Cardiac muscle cell (in vitro differentiated cells and primary cell): ENCODE data around the gene RAD51D. TPM values are rescaled to one million over a fixed set of nuclear protein-coding genes. Genes with fewer than 3 reads are reported as not detected.
"Not testable (repeated sequence)": the region's sequence is repeated elsewhere in the genome, so short reads cannot be mapped to it uniquely, and the experiment has no call there.

ENCODE experiments used
- DNase-seq, 2 donors: peaks; one replicate each; pipeline versions ENCODE4 v3.0.0 to v3.0.0-alpha.2; 2010 to 2017; ENCODE audit warnings: low read depth in 1 of 2, low spot score in 1 of 2
- H3K27ac ChIP-seq: fragments of 200-600 bp; sonication (generic); 2 replicates; pipeline ENCODE4 v1.5.1; 2016
- H3K27me3 ChIP-seq: fragments of 200-600 bp; sonication (generic); 2 replicates; pipeline ENCODE4 v1.6.0; 2016; ENCODE audit warnings: control low read depth
- H3K36me3 ChIP-seq: fragments of 200-600 bp; sonication (generic); 2 replicates; pipeline ENCODE4 v1.5.1; 2016; ENCODE audit warnings: control low read depth
- H3K4me1 ChIP-seq: fragments of 200-600 bp; sonication (generic); 2 replicates; pipeline ENCODE4 v1.8.1; 2017; ENCODE audit warnings: low read depth, mild to moderate bottlenecking, mixed run types
- H3K4me3 ChIP-seq: fragments of 200-600 bp; sonication (generic); 2 replicates; pipeline ENCODE4 v1.5.1; 2016; ENCODE audit warnings: mild to moderate bottlenecking
- H3K9me3 ChIP-seq: fragments of 200-600 bp; sonication (generic); 2 replicates; pipeline ENCODE4 v1.5.1; 2017; ENCODE audit warnings: low read depth, mild to moderate bottlenecking, control low read depth
- CTCF ChIP-seq: IDR thresholded peaks from 2 replicates; pipeline ENCODE4 v1.5.1; 2012; ENCODE audit warnings: low read depth, mild to moderate bottlenecking, low read length
- polyA plus RNA-seq: library from polyadenylated mRNA; unstranded; fragments of >200 nt; fragmentation: Nextera tagmentation; extraction: Ambion mirVana; gene quantifications from 2 replicates; pipeline ENCODE4 v1.2.1, GENCODE V29; 2016
- total RNA-seq: library from RNA; depleted of rRNA; stranded (reverse); fragments of >200 nt; gene quantifications from 2 replicates; pipeline ENCODE4 v1.2.3, GENCODE V29; 2016

The RAD51D gene
- total and polyA plus RNA-seq, 2 experiments from 2014 or later: 5.8 to 14.0 TPM

GRCh38 chr17:35117984-35118383 is 1.7 kb downstream of the RAD51D start:
- Histone ChIP-seq H3K4me1 (no peaks in the 10 kb centered on the region), H3K27me3 (peaks cover 16% of the 10 kb centered on the region), H3K9me3 (no peaks in the 10 kb centered on the region), H3K4me3 (no peak overlapping the region), H3K27ac (no peak overlapping the region), H3K36me3 (no peaks in the 10 kb centered on the region)
- DNase-seq: peak in 1 of 2 donors; percentile 36
- peak; percentile 18 for TF ChIP-seq CTCF

DNA sequence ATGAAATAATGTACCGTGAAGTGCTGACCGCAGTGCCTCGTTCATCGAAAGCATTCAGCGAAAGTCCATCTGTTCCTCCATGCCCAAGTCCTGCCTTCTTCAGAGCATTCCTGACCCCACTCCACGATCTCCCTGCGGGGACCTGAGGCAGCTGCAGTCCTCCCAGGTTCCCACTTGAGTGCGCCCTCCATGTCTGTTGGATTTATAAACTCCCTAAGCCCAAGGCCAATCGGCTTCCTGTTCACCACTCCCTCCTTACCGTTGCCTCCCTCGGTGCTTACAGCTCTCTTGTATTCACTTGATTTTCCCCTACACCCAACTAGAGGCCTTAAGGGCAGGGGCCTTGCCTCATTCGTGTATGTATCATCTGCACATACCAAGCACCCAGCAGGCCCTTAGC is 2.8 kb downstream of the RAD51D start:
- no peak overlapping the region for H3K4me3 ChIP-seq
- H3K4me1 ChIP-seq: no peaks in the 10 kb centered on the region
- TF ChIP-seq CTCF: no peak
- no peak overlapping the region for H3K27ac ChIP-seq
- H3K36me3 ChIP-seq: no peaks in the 10 kb centered on the region
- H3K9me3 ChIP-seq: no peaks in the 10 kb centered on the region
- DNase-seq: no peak
- H3K27me3 ChIP-seq: peaks cover 13% of the 10 kb centered on the region

GRCh38 chr17:35110791-35111190 is 8.9 kb downstream of the RAD51D start:
- H3K4me1 ChIP-seq, H3K9me3 ChIP-seq, H3K27me3 ChIP-seq, H3K36me3 ChIP-seq, H3K27ac ChIP-seq, DNase-seq, H3K4me3 ChIP-seq: not testable (repeated sequence)

- no peaks in the 10 kb centered on the region for H3K4me1 ChIP-seq
- H3K27ac ChIP-seq: no peak overlapping the region
- DNase-seq: no peak
- no peak for TF ChIP-seq CTCF
- no peaks in the 10 kb centered on the region for H3K27me3 ChIP-seq
- no peaks in the 10 kb centered on the region for H3K9me3 ChIP-seq
- H3K36me3 ChIP-seq: peaks cover 7% of the 10 kb centered on the region
- H3K4me3 ChIP-seq: no peak overlapping the region
Observed at GRCh38 chr17:35104844-35105450, 14.7 kb downstream of the RAD51D start.

DNA sequence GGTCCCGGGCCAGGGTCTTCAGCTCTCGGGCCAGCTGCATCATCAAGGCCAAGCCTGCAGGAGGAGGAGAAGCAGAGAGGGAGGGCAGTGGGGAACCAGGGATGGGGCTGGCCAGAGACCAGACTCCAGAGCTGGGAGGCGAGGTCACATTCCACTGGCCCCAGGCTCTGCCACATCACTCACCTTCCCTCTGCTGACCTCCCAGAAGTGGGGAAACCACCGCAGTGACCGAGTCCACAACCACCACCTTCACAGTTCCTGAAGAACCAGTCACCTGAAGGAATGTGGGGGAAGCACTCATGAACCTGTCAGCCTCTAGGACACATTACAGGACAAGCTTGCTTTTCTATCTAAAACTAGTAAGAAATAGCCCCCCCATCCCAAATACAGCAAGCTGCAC is 16.4 kb downstream of the RAD51D start:
- no peaks in the 10 kb centered on the region for H3K4me1 ChIP-seq
- H3K27me3 ChIP-seq: no peaks in the 10 kb centered on the region
- no peak overlapping the region for H3K27ac ChIP-seq
- H3K9me3 ChIP-seq: no peaks in the 10 kb centered on the region
- no peak for TF ChIP-seq CTCF
- peaks cover 7% of the 10 kb centered on the region for H3K36me3 ChIP-seq
- no peak for DNase-seq
- H3K4me3 ChIP-seq: no peak overlapping the region

DNA sequence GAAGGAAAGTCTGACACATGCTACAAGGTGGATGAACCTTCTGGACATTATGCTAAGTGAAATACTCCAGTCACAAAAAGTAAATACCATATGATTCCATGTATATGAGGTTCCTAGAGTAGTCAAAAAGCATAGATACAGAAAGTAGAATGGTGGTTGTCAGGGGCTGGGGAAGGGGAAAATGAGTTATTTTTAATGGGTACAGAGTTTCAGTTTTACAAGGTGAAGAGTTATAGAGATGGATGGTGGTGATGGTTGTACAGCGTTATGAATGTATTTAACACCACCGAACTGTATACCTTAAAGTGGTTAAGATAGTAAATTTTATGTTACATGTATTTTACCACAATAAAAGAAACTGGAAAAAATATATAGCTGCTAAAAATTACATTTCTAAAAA is 17.9 kb downstream of the RAD51D start:
- H3K9me3 ChIP-seq: no peaks in the 10 kb centered on the region
- TF ChIP-seq CTCF: no peak
- no peaks in the 10 kb centered on the region for H3K27me3 ChIP-seq
- H3K27ac ChIP-seq: no peak overlapping the region
- H3K36me3 ChIP-seq: peaks cover 7% of the 10 kb centered on the region
- H3K4me1 ChIP-seq: no peaks in the 10 kb centered on the region
- DNase-seq: no peak
- no peak overlapping the region for H3K4me3 ChIP-seq
